ENCODE measurements around the gene ANKS1B.

DNA sequence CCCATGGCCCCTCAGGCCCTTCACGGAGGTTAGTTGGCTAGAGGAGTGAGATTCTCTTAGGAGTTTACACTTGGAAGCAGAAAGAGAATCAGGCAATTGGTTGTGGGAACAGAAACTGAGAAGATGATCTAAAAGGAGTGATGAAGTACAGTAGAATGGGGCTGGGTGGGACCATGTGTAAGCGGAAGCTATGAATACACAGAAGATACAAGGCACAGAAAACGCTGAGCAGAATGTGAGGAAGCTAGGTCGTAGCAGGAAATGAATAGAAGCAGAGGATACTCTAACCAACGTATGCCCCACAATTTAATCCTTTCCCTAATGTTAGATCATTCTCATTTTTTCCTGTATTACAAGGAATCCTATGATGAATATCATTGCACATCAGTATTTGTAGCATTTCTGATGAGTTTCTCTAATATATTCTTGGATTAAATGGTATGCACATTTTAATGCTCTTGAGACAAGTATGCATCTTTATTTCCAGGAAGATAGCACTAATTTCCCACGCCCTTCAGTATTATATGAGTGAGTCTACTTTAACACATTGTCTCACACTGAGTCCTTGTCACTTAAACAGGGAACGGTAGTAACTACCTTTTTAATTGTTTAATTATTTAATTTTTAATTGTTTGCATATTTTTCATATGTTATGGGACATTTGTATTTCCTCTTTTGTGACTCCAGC is 1066.4 kb downstream of the ANKS1B start:
- no peak for TF ChIP-seq ZNF274 (IDR thresholded peaks at IDR 0.05; ENCODE audit: low read depth, low read length)
- no peak for TF ChIP-seq YY1 (IDR thresholded peaks at IDR 0.05; ENCODE audit: insufficient read depth, insufficient read length)
